Tibial artery (tissue), 4 donors: Measurements from ENCODE around the gene SLC35B3.
"Not testable (repeated sequence)": the region's sequence is repeated elsewhere in the genome, so short reads cannot be mapped to it uniquely, and the experiment has no call there.

ENCODE experiments used
- DNase-seq, 2 donors: peaks; one replicate each; pipeline ENCODE4 v3.0.0-alpha.2; 2019
- H3K27ac ChIP-seq, 2 donors: fragments of 200-600 bp; sonication (generic) in 1 of 2; 1 replicate in 1 of 2; 2 replicates in 1 of 2; pipeline ENCODE4 v1.5.1; 2018 to 2019; ENCODE audit warnings: mild to moderate bottlenecking in 1 of 2
- H3K27me3 ChIP-seq, 2 donors: fragments of 200-600 bp; sonication (generic) in 1 of 2; one replicate each; pipeline versions ENCODE4 v1.5.1 to v1.6.0; 2016 to 2019
- H3K36me3 ChIP-seq, 3 donors: fragments of 200-600 bp; sonication (generic) in 2 of 3; one replicate each; pipeline ENCODE4 v1.5.1; 2016 to 2019; ENCODE audit warnings: mild to moderate bottlenecking in 2 of 3
- H3K4me1 ChIP-seq, 4 donors: fragments of 200-600 bp; sonication (generic) in 2 of 4; 1 replicate in 3 of 4; 2 replicates in 1 of 4; pipeline ENCODE4 v1.5.1; 2016 to 2019
- H3K4me3 ChIP-seq, 2 donors: fragments of 200-600 bp; sonication (generic) in 1 of 2; 1 replicate in 1 of 2; 2 replicates in 1 of 2; pipeline ENCODE4 v1.5.1; 2018 to 2019; ENCODE audit warnings: mild to moderate bottlenecking in 2 of 2
- H3K9me3 ChIP-seq, 3 donors: fragments of 200-600 bp; sonication (generic) in 1 of 3; one replicate each; pipeline ENCODE4 v1.5.1; 2016 to 2019
- CTCF ChIP-seq, 2 experiments: fragments of 200-600 bp in 1 of 2; fragments of 450-650 bp in 1 of 2; IDR thresholded peaks; one replicate each; pipeline ENCODE4 v1.5.1; 2017 to 2019; ENCODE audit warnings: antibody characterized with exemption in 2 of 2, mild to moderate bottlenecking in 1 of 2, moderate library complexity in 1 of 2
- intact Hi-C: fragments of 100-400 bp; cut with DNase I; formaldehyde crosslinking; loops from one replicate; pipeline ENCODE4 v1.15.0; 2023; ENCODE audit warnings: low total_unique reads

Gene SLC35B3

GRCh38 chr6:8468552-8469356, 33.4 kb upstream of the SLC35B3 start:
- Histone ChIP-seq H3K4me3 (no peak overlapping the region), H3K4me1 (no peaks in the 10 kb centered on the region), H3K27ac (no peak overlapping the region), H3K9me3 (no peaks in the 10 kb centered on the region), H3K36me3 (peaks cover 0 to 3% (median 0%) of the 10 kb centered on the region in 3 donors), H3K27me3 (no peaks in the 10 kb centered on the region)
- no peak for TF ChIP-seq CTCF (IDR thresholded peaks at IDR 0.05)
- no peak for DNase-seq
- intact Hi-C loops, result no loop called here

GRCh38 chr6:8462694-8463093, 27.3 kb upstream of the SLC35B3 start:
- Histone ChIP-seq H3K27me3 (no peaks in the 10 kb centered on the region), H3K27ac (no peak overlapping the region), H3K36me3 (no peaks in the 10 kb centered on the region), H3K4me3 (no peak overlapping the region), H3K4me1 (no peaks in the 10 kb centered on the region), H3K9me3 (peaks cover 0 to 8% (median 0%) of the 10 kb centered on the region in 3 donors)
- DNase-seq, result no peak
- intact Hi-C loops, result no loop called here
- TF ChIP-seq CTCF (IDR thresholded peaks at IDR 0.05), result no peak

- intact Hi-C loops, result no loop called here
- Histone ChIP-seq H3K9me3 (peaks cover 0 to 8% (median 0%) of the 10 kb centered on the region in 3 donors), H3K27me3 (no peaks in the 10 kb centered on the region), H3K36me3 (no peaks in the 10 kb centered on the region), H3K27ac (no peak overlapping the region), H3K4me1 (no peaks in the 10 kb centered on the region), H3K4me3 (no peak overlapping the region)
- TF ChIP-seq CTCF (IDR thresholded peaks at IDR 0.05), result no peak
- DNase-seq, result no peak
Measured at GRCh38 chr6:8462169-8462568, 26.8 kb upstream of the SLC35B3 start.

- no peaks in the 10 kb centered on the region for H3K36me3 ChIP-seq
- H3K4me3 ChIP-seq, result no peak overlapping the region
- H3K9me3 ChIP-seq, result no peaks in the 10 kb centered on the region
- TF ChIP-seq CTCF (IDR thresholded peaks at IDR 0.05), result no peak
- no peak for DNase-seq
- intact Hi-C loops, result no loop called here
- no peak overlapping the region for H3K27ac ChIP-seq
- no peaks in the 10 kb centered on the region for H3K4me1 ChIP-seq
- H3K27me3 ChIP-seq, result no peaks in the 10 kb centered on the region
Measured at GRCh38 chr6:8446391-8446790, 11.0 kb upstream of the SLC35B3 start.

GRCh38 chr6:8445930-8446329, 10.6 kb upstream of the SLC35B3 start:
- H3K4me3 ChIP-seq, H3K9me3 ChIP-seq, H3K36me3 ChIP-seq, H3K27ac ChIP-seq, H3K27me3 ChIP-seq, DNase-seq, intact Hi-C loops, H3K4me1 ChIP-seq: not testable (repeated sequence)

GRCh38 chr6:8442150-8442549, 6.8 kb upstream of the SLC35B3 start:
- Histone ChIP-seq H3K9me3 (no peaks in the 10 kb centered on the region), H3K36me3 (no peaks in the 10 kb centered on the region), H3K4me1 (no peaks in the 10 kb centered on the region), H3K27ac (no peak overlapping the region), H3K4me3 (no peak overlapping the region), H3K27me3 (no peaks in the 10 kb centered on the region)
- DNase-seq, result no peak
- intact Hi-C loops, result no loop called here
- TF ChIP-seq CTCF (IDR thresholded peaks at IDR 0.05), result no peak
